Keratinocyte (primary cell): ENCODE measurements around the gene MTCL1. TPM values are rescaled to one million over a fixed set of nuclear protein-coding genes. Genes with fewer than 3 reads are reported as not detected.

Experiments
- DNase-seq: peaks from one replicate; pipeline ENCODE4 v3.0.0-alpha.2; 2011; ENCODE audit warnings: low read depth, missing footprints, low spot score
- FAIRE-seq: peaks from 2 replicates; lab custom pipeline; 2011; peaks lifted over from hg19 to GRCh38; lab: Jason Lieb, UNC
- H2AFZ ChIP-seq: 2 replicates; pipeline ENCODE4 v1.6.0; 2012; ENCODE audit warnings: low read length, control low read depth, inconsistent platforms; ENCODE audit not compliant: control insufficient read depth
- H3K27ac ChIP-seq: 2 replicates; pipeline ENCODE4 v1.5.1; 2011; ENCODE audit warnings: low read length; ENCODE audit not compliant: control insufficient read depth, insufficient read depth
- H3K27me3 ChIP-seq: 3 replicates; pipeline ENCODE4 v1.6.0; 2011; ENCODE audit warnings: low read length; ENCODE audit not compliant: control insufficient read depth, insufficient read depth; ENCODE audit errors: extremely low read depth
- H3K36me3 ChIP-seq, 2 experiments: 2 replicates in 1 of 2; 3 replicates in 1 of 2; pipeline ENCODE4 v1.5.1; 2011; ENCODE audit warnings: low read length in 2 of 2, mild to moderate bottlenecking in 1 of 2; ENCODE audit not compliant: control insufficient read depth in 2 of 2, insufficient read depth in 2 of 2; ENCODE audit errors: extremely low read depth in 1 of 2
- H3K4me1 ChIP-seq: 3 replicates; pipeline ENCODE4 v1.5.1; 2011; ENCODE audit warnings: low read length; ENCODE audit not compliant: control insufficient read depth, insufficient read depth; ENCODE audit errors: extremely low read depth
- H3K4me2 ChIP-seq: 3 replicates; pipeline ENCODE4 v1.6.0; 2011; ENCODE audit warnings: low read depth, low read length; ENCODE audit not compliant: control insufficient read depth, insufficient read depth; ENCODE audit errors: extremely low read depth
- H3K4me3 ChIP-seq, 3 experiments: fragments of 200-600 bp in 1 of 3; sonication (generic) in 1 of 3; 2 replicates in 2 of 3; 3 replicates in 1 of 3; pipeline ENCODE4 v1.5.1; 2011 to 2016; ENCODE audit warnings: low read length in 3 of 3, mild to moderate bottlenecking in 3 of 3, control low read depth in 2 of 3, inconsistent platforms in 1 of 3, low read depth in 1 of 3, mixed read lengths in 1 of 3, mixed run types in 1 of 3, moderate library complexity in 1 of 3; ENCODE audit not compliant: control insufficient read depth in 2 of 3, insufficient read depth in 2 of 3; ENCODE audit errors: extremely low read depth in 1 of 3
- H3K79me2 ChIP-seq: 2 replicates; pipeline ENCODE4 v1.6.0; 2012; ENCODE audit warnings: low read length; ENCODE audit not compliant: control insufficient read depth, insufficient read depth
- H3K9ac ChIP-seq: 3 replicates; pipeline ENCODE4 v1.6.0; 2011; ENCODE audit warnings: low read length; ENCODE audit not compliant: control insufficient read depth, insufficient read depth; ENCODE audit errors: extremely low read depth
- H3K9me1 ChIP-seq: 3 replicates; pipeline ENCODE4 v1.6.0; 2011; ENCODE audit warnings: low read length; ENCODE audit not compliant: control insufficient read depth, insufficient read depth; ENCODE audit errors: extremely low read depth
- H3K9me3 ChIP-seq: 2 replicates; pipeline ENCODE4 v1.5.1; 2012; ENCODE audit warnings: low read depth, low read length; ENCODE audit not compliant: control insufficient read depth
- H4K20me1 ChIP-seq: 3 replicates; pipeline ENCODE4 v1.6.0; 2011; ENCODE audit warnings: low read length; ENCODE audit not compliant: control insufficient read depth, insufficient read depth; ENCODE audit errors: extremely low read depth
- EZH2 ChIP-seq: IDR thresholded peaks from one replicate; pipeline ENCODE4 v1.6.1; 2012; ENCODE audit warnings: inconsistent platforms, mild to moderate bottlenecking, low read length, moderate library complexity
- dilution Hi-C: fragments of 300-500 bp; cut with MboI; formaldehyde crosslinking; loops from one replicate; pipeline ENCODE4 v1.7.0; 2020; ENCODE audit warnings: low sequenced_read_pairs; ENCODE audit not compliant: extremely low pct_ligation_motif_present
- polyA plus RNA-seq, 5 experiments: library from polyadenylated mRNA; depleted of rRNA in 3 of 5; stranded (reverse) in 3 of 5; stranded (forward) in 1 of 5; unstranded in 1 of 5; fragments of >200 nt; gene quantifications; 1 replicate in 1 of 5; 2 replicates in 3 of 5; 3 replicates in 1 of 5; pipeline versions ENCODE4 v1.2.1 to v1.2.3, GENCODE V29; 2011 to 2012; ENCODE audit warnings: missing spikeins in 2 of 5, low read depth in 1 of 5, low replicate concordance in 1 of 5
- TF ChIP-seq, protein P1 (sequence below), 3 experiments: IDR thresholded peaks in 1 of 3; conservative IDR thresholded peaks in 1 of 3; optimal IDR thresholded peaks in 1 of 3; 2 replicates in 2 of 3; 3 replicates in 1 of 3; pipeline versions ENCODE3 to v1.5.1; 2011; ENCODE audit warnings: low read length in 3 of 3, mild to moderate bottlenecking in 3 of 3, moderate library complexity in 2 of 3, control low read depth in 1 of 3, inconsistent platforms in 1 of 3; ENCODE audit not compliant: insufficient read depth in 2 of 3; ENCODE audit errors: extremely low read depth in 1 of 3

Gene MTCL1
- polyA plus RNA-seq, 1 donor (not counting 4 experiments of a cell fraction or from before 2014, with no cell fraction given) = 15.4 TPM

DNA sequence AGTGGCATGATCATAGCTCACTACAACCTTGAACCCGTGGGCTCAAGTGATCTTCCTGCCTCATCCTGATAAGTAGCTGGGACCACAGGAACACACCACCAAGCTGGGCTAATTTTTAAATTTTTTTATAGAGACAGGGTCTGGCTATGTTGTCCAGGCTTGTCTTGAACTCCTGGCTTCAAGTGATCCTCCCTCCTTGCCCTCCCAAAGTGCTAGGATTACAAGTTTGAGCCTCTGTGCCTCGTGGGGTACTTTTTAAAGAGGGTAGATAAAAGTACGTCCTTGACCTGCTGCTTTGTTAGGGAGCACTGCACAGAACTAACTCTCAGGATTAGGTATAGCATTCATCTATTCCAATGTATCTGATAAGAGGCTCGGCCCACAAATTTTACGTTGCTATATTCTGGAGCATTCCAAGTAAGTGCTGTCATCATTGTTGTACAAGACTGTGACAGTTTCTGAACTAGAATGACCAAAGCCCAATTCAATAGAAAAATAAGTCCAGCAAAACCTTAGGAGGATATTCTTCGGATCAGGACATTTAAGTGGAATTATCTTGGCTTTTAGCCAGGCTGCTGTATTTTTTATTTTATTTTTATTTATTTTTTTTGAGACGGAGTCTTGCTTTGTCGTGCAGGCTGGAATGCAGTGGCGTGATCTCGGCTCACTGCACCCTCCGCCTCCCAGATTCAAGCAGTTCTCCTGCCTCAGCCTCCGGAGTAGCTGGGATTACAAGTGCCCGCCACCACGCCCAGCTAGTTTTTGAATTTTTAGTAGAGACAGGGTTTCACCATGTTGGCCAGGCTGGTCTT is 4.1 kb downstream of the MTCL1 start:
- Histone ChIP-seq H4K20me1 (peaks cover 7% of the 10 kb centered on the region), H3K27ac (no peak overlapping the region), H2AFZ (no peak overlapping the region), H3K9me3 (no peaks in the 10 kb centered on the region), H3K4me2 (no peak overlapping the region), H3K4me3 (no peak overlapping the region), H3K36me3 (peaks cover 2 to 9% of the 10 kb centered on the region in 2 experiments), H3K9ac (no peak overlapping the region), H3K27me3 (no peaks in the 10 kb centered on the region), H3K79me2 (peaks cover 73% of the 10 kb centered on the region), H3K9me1 (peaks cover 3% of the 10 kb centered on the region), H3K4me1 (peaks cover 18% of the 10 kb centered on the region)
- dilution Hi-C loops = no loop called here
- DNase-seq = no peak
- TF ChIP-seq, protein P1, sequence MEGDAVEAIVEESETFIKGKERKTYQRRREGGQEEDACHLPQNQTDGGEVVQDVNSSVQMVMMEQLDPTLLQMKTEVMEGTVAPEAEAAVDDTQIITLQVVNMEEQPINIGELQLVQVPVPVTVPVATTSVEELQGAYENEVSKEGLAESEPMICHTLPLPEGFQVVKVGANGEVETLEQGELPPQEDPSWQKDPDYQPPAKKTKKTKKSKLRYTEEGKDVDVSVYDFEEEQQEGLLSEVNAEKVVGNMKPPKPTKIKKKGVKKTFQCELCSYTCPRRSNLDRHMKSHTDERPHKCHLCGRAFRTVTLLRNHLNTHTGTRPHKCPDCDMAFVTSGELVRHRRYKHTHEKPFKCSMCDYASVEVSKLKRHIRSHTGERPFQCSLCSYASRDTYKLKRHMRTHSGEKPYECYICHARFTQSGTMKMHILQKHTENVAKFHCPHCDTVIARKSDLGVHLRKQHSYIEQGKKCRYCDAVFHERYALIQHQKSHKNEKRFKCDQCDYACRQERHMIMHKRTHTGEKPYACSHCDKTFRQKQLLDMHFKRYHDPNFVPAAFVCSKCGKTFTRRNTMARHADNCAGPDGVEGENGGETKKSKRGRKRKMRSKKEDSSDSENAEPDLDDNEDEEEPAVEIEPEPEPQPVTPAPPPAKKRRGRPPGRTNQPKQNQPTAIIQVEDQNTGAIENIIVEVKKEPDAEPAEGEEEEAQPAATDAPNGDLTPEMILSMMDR (optimal IDR thresholded peaks at IDR 0.05 in 1 of 3, IDR thresholded peaks at IDR 0.05 in 1 of 3, conservative IDR thresholded peaks at IDR 0.05 in 1 of 3; ENCODE audit: extremely low read depth in 1 of 3, insufficient read depth in 2 of 3, low read length in 3 of 3) = no peak
- TF ChIP-seq EZH2 = no peak
- FAIRE-seq = no peak

DNA sequence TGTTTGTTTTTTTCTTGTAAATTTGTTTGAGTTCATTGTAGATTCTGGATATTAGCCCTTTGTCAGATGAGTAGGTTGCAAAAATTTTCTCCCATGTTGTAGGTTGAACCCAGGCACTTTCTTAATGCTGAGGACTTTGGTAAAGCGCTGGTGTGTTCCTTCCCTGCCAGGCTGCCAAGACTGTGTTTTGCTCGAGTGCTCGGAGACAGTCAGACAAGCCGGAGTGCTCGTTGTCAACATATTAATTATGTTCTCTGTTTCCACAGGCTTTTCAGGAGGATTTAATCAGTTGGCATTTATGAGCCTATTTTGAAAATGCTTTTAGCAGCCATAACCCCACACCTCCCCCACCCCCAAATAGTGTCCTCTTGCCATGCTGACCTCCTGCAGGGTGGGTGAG is 6.4 kb downstream of the MTCL1 start:
- Histone ChIP-seq H2AFZ (no peak overlapping the region), H3K9ac (no peak overlapping the region), H3K9me1 (peaks cover 5% of the 10 kb centered on the region), H3K4me2 (no peak overlapping the region), H3K36me3 (peaks cover 6 to 18% of the 10 kb centered on the region in 2 experiments), H4K20me1 (peaks cover 7% of the 10 kb centered on the region), H3K9me3 (no peaks in the 10 kb centered on the region), H3K4me1 (peaks cover 14% of the 10 kb centered on the region), H3K27ac (no peak overlapping the region), H3K27me3 (no peaks in the 10 kb centered on the region), H3K79me2 (peaks cover 85% of the 10 kb centered on the region), H3K4me3 (no peak overlapping the region)
- dilution Hi-C loops = no loop called here
- FAIRE-seq (no peak), DNase-seq (no peak)
- no peak for TF ChIP-seq EZH2
- TF ChIP-seq, protein P1 (optimal IDR thresholded peaks at IDR 0.05 in 1 of 3, IDR thresholded peaks at IDR 0.05 in 1 of 3, conservative IDR thresholded peaks at IDR 0.05 in 1 of 3; ENCODE audit: extremely low read depth in 1 of 3, insufficient read depth in 2 of 3, low read length in 3 of 3) = no peak
